ENCODE results near the gene MIEF2.
A peak's percentile ranks its signal among the peaks of the same experiment; 100 is the strongest.

The MIEF2 gene

GRCh38 chr17:18257268-18257981 is 3.0 kb upstream of the MIEF2 start:
- Histone ChIP-seq H3K4me3 (ENCODE audit: extremely low read depth, insufficient read depth, low read length, poor library complexity, severe bottlenecking) (peak overlapping the region; percentile 79), H3K27ac (ENCODE audit: low read depth, low read length, severe bottlenecking) (peak overlapping the region; percentile 92), H3K9me3 (ENCODE audit: control insufficient read depth, low read length) (no peaks in the 10 kb centered on the region), H3K4me1 (ENCODE audit: control insufficient read depth, insufficient read depth, low read length, poor library complexity, severe bottlenecking) (peaks cover 21% of the 10 kb centered on the region), H3K36me3 (ENCODE audit: control insufficient read depth, insufficient read depth, low read length) (peaks cover 47% of the 10 kb centered on the region)
- 28 to 35% methylated on average over 9 to 14 of the region's 18 CpGs for WGBS, 2 experiments (ENCODE audit: insufficient coverage in 2 of 2)

- WGBS, 2 experiments (ENCODE audit: insufficient coverage in 2 of 2): 0% methylated on average over 4 to 12 of the region's 16 CpGs
These were observed 2.5 kb upstream of the MIEF2 start for GRCh38 chr17:18257982-18258355.

GRCh38 chr17:18258356-18259038 is 2.0 kb upstream of the MIEF2 start, which contains the start of gene FLII:
FLII (minus strand) TSS chr17:18258738; CDS start chr17:18258690, 48 bp downstream.
- WGBS, 2 experiments (ENCODE audit: insufficient coverage in 2 of 2): 3 to 5% methylated on average over 61 to 68 of the region's 71 CpGs

More at GRCh38 chr17:18257982-18258355, 2.5 kb upstream of the MIEF2 start:
- Histone ChIP-seq H3K36me3 (ENCODE audit: control insufficient read depth, insufficient read depth, low read length) (peaks cover 46% of the 10 kb centered on the region), H3K4me1 (ENCODE audit: control insufficient read depth, insufficient read depth, low read length, poor library complexity, severe bottlenecking) (peaks cover 21% of the 10 kb centered on the region), H3K9me3 (ENCODE audit: control insufficient read depth, low read length) (no peaks in the 10 kb centered on the region), H3K4me3 (ENCODE audit: extremely low read depth, insufficient read depth, low read length, poor library complexity, severe bottlenecking) (peak overlapping the region; percentile 79), H3K27ac (ENCODE audit: low read depth, low read length, severe bottlenecking) (peak overlapping the region; percentile 92)

GRCh38 chr17:18259621-18260331 is 686 bp upstream of the MIEF2 start:
- peaks cover 46% of the 10 kb centered on the region for H3K36me3 ChIP-seq (ENCODE audit: control insufficient read depth, insufficient read depth, low read length)
- peaks cover 21% of the 10 kb centered on the region for H3K4me1 ChIP-seq (ENCODE audit: control insufficient read depth, insufficient read depth, low read length, poor library complexity, severe bottlenecking)
- peak overlapping the region; percentile 81 for H3K4me3 ChIP-seq (ENCODE audit: extremely low read depth, insufficient read depth, low read length, poor library complexity, severe bottlenecking)
- WGBS, 2 experiments (ENCODE audit: insufficient coverage in 2 of 2): 77 to 78% methylated on average over 21 to 22 of the region's 22 CpGs
- H3K27ac ChIP-seq (ENCODE audit: low read depth, low read length, severe bottlenecking): peak overlapping the region; percentile 89
- H3K9me3 ChIP-seq (ENCODE audit: control insufficient read depth, low read length): no peaks in the 10 kb centered on the region

More at GRCh38 chr17:18258356-18259038, 2.0 kb upstream of the MIEF2 start, which contains the start of gene FLII:
- H3K4me1 ChIP-seq (ENCODE audit: control insufficient read depth, insufficient read depth, low read length, poor library complexity, severe bottlenecking): peaks cover 21% of the 10 kb centered on the region
- H3K9me3 ChIP-seq (ENCODE audit: control insufficient read depth, low read length): no peaks in the 10 kb centered on the region
- peak within 1 kb of the TSS; percentile 79 for H3K4me3 ChIP-seq (ENCODE audit: extremely low read depth, insufficient read depth, low read length, poor library complexity, severe bottlenecking)
- H3K36me3 ChIP-seq (ENCODE audit: control insufficient read depth, insufficient read depth, low read length): peaks cover 46% of the 10 kb centered on the region
- H3K27ac ChIP-seq (ENCODE audit: low read depth, low read length, severe bottlenecking): peak within 1 kb of the TSS; percentile 92

- Histone ChIP-seq H3K4me3 (ENCODE audit: extremely low read depth, insufficient read depth, low read length, poor library complexity, severe bottlenecking) (peak overlapping the region; percentile 81), H3K9me3 (ENCODE audit: control insufficient read depth, low read length) (no peaks in the 10 kb centered on the region), H3K27ac (ENCODE audit: low read depth, low read length, severe bottlenecking) (peak overlapping the region; percentile 89), H3K36me3 (ENCODE audit: control insufficient read depth, insufficient read depth, low read length) (peaks cover 43% of the 10 kb centered on the region), H3K4me1 (ENCODE audit: control insufficient read depth, insufficient read depth, low read length, poor library complexity, severe bottlenecking) (peaks cover 21% of the 10 kb centered on the region)
- WGBS, 2 experiments (ENCODE audit: insufficient coverage in 2 of 2): 9 to 18% methylated on average over 11 to 16 of the region's 16 CpGs
These were observed 669 bp downstream of the MIEF2 start for GRCh38 chr17:18261146-18261515.

- Histone ChIP-seq H3K27ac (ENCODE audit: low read depth, low read length, severe bottlenecking) (no peak overlapping the region), H3K4me3 (ENCODE audit: extremely low read depth, insufficient read depth, low read length, poor library complexity, severe bottlenecking) (peak overlapping the region; percentile 81), H3K36me3 (ENCODE audit: control insufficient read depth, insufficient read depth, low read length) (peaks cover 37% of the 10 kb centered on the region), H3K9me3 (ENCODE audit: control insufficient read depth, low read length) (no peaks in the 10 kb centered on the region), H3K4me1 (ENCODE audit: control insufficient read depth, insufficient read depth, low read length, poor library complexity, severe bottlenecking) (peaks cover 18% of the 10 kb centered on the region)
- 84 to 100% methylated on average over 2 to 3 of the region's 3 CpGs for WGBS, 2 experiments (ENCODE audit: insufficient coverage in 2 of 2)
These were observed 1.2 kb downstream of the MIEF2 start for GRCh38 chr17:18261659-18262058.

- WGBS, 2 experiments (ENCODE audit: insufficient coverage in 2 of 2): 95 to 96% methylated on average over 2 of the region's 2 CpGs
- Histone ChIP-seq H3K4me1 (ENCODE audit: control insufficient read depth, insufficient read depth, low read length, poor library complexity, severe bottlenecking) (peaks cover 14% of the 10 kb centered on the region), H3K9me3 (ENCODE audit: control insufficient read depth, low read length) (no peaks in the 10 kb centered on the region), H3K36me3 (ENCODE audit: control insufficient read depth, insufficient read depth, low read length) (peaks cover 33% of the 10 kb centered on the region), H3K4me3 (ENCODE audit: extremely low read depth, insufficient read depth, low read length, poor library complexity, severe bottlenecking) (peak overlapping the region; percentile 81), H3K27ac (ENCODE audit: low read depth, low read length, severe bottlenecking) (no peak overlapping the region)
These were observed 1.6 kb downstream of the MIEF2 start for GRCh38 chr17:18262111-18262510.

- H3K4me1 ChIP-seq (ENCODE audit: control insufficient read depth, insufficient read depth, low read length, poor library complexity, severe bottlenecking): peaks cover 11% of the 10 kb centered on the region
- H3K27ac ChIP-seq (ENCODE audit: low read depth, low read length, severe bottlenecking): no peak overlapping the region
- no peak overlapping the region for H3K4me3 ChIP-seq (ENCODE audit: extremely low read depth, insufficient read depth, low read length, poor library complexity, severe bottlenecking)
- H3K9me3 ChIP-seq (ENCODE audit: control insufficient read depth, low read length): no peaks in the 10 kb centered on the region
- WGBS, 2 experiments (ENCODE audit: insufficient coverage in 2 of 2): 94 to 99% methylated on average over 11 to 12 of the region's 12 CpGs
- peaks cover 33% of the 10 kb centered on the region for H3K36me3 ChIP-seq (ENCODE audit: control insufficient read depth, insufficient read depth, low read length)
These were observed 2.2 kb downstream of the MIEF2 start for GRCh38 chr17:18262641-18263040.

- no peaks in the 10 kb centered on the region for H3K9me3 ChIP-seq (ENCODE audit: control insufficient read depth, low read length)
- peaks cover 23% of the 10 kb centered on the region for H3K4me1 ChIP-seq (ENCODE audit: control insufficient read depth, insufficient read depth, low read length, poor library complexity, severe bottlenecking)
- no peak overlapping the region for H3K4me3 ChIP-seq (ENCODE audit: extremely low read depth, insufficient read depth, low read length, poor library complexity, severe bottlenecking)
- 94 to 95% methylated on average over 50 of the region's 50 CpGs for WGBS, 2 experiments (ENCODE audit: insufficient coverage in 2 of 2)
- peaks cover 33% of the 10 kb centered on the region for H3K36me3 ChIP-seq (ENCODE audit: control insufficient read depth, insufficient read depth, low read length)
- H3K27ac ChIP-seq (ENCODE audit: low read depth, low read length, severe bottlenecking): no peak overlapping the region
These were observed 3.6 kb downstream of the MIEF2 start for GRCh38 chr17:18263885-18264682.

GRCh38 chr17:18267366-18267765 is 6.9 kb downstream of the MIEF2 start:
- Histone ChIP-seq H3K4me1 (ENCODE audit: control insufficient read depth, insufficient read depth, low read length, poor library complexity, severe bottlenecking) (peaks cover 19% of the 10 kb centered on the region), H3K4me3 (ENCODE audit: extremely low read depth, insufficient read depth, low read length, poor library complexity, severe bottlenecking) (no peak overlapping the region), H3K9me3 (ENCODE audit: control insufficient read depth, low read length) (no peaks in the 10 kb centered on the region), H3K36me3 (ENCODE audit: control insufficient read depth, insufficient read depth, low read length) (peaks cover 39% of the 10 kb centered on the region), H3K27ac (ENCODE audit: low read depth, low read length, severe bottlenecking) (peak overlapping the region; percentile 91)
- 96 to 97% methylated on average over 5 of the region's 10 CpGs for WGBS, 2 experiments (ENCODE audit: insufficient coverage in 2 of 2)
